ENCODE measurements around the gene AQP12B. TPM values are rescaled to one million over a fixed set of nuclear protein-coding genes. Genes with fewer than 3 reads are reported as not detected.

Gene AQP12B
- total and polyA plus RNA-seq, 4 donors: not detected

- Histone ChIP-seq H3K27ac (ENCODE audit: low read depth in 1 of 2, low read length in 2 of 2) (no peak overlapping the region), H3K4me1 (ENCODE audit: control insufficient read depth in 4 of 4, insufficient read depth in 4 of 4, low read length in 3 of 4) (no peaks in the 10 kb centered on the region), H3K9me3 (ENCODE audit: control insufficient read depth in 4 of 4, low read length in 3 of 4) (no peaks in the 10 kb centered on the region), H3K9ac (ENCODE audit: low read depth in 1 of 2, low read length in 2 of 2) (no peak overlapping the region), H3K4me3 (ENCODE audit: low read depth in 1 of 3, low read length in 3 of 3) (no peak overlapping the region), H3K36me3 (ENCODE audit: control insufficient read depth in 4 of 4, insufficient read depth in 3 of 4, low read depth in 1 of 4, low read length in 3 of 4) (no peaks in the 10 kb centered on the region), H3K27me3 (ENCODE audit: control insufficient read depth in 4 of 4, insufficient read depth in 4 of 4, low read length in 3 of 4) (no peaks in the 10 kb centered on the region)
- 89% methylated on average over 14 of the region's 14 CpGs for WGBS
- peak; percentile 14 for DNase-seq (ENCODE audit: low spot score)
- no peak for TF ChIP-seq EGR1 (IDR thresholded peaks at IDR 0.05; ENCODE audit: low read depth in 2 of 2)
- TF ChIP-seq ATF3 (IDR thresholded peaks at IDR 0.05): no peak
- TF ChIP-seq MAX (IDR thresholded peaks at IDR 0.05): no peak
- TF ChIP-seq FOXA2 (IDR thresholded peaks at IDR 0.05): no peak
- no peak for TF ChIP-seq CTCF (IDR thresholded peaks at IDR 0.05; ENCODE audit: low read depth, low read length, missing input control)
- TF ChIP-seq FOXA1 (IDR thresholded peaks at IDR 0.05): no peak
- TF ChIP-seq GABPA (IDR thresholded peaks at IDR 0.05 in 1 of 2, conservative IDR thresholded peaks at IDR 0.05 in 1 of 2): no peak
- TF ChIP-seq TAF1 (conservative IDR thresholded peaks at IDR 0.05): no peak
- no peak for TF ChIP-seq RXRA (IDR thresholded peaks at IDR 0.05)
- TF ChIP-seq HNF4A (conservative IDR thresholded peaks at IDR 0.05): no peak
- no peak for TF ChIP-seq JUND (IDR thresholded peaks at IDR 0.05)
- TF ChIP-seq HNF4G (IDR thresholded peaks at IDR 0.05): no peak
- no peak for TF ChIP-seq YY1 (IDR thresholded peaks at IDR 0.05)
- no peak for TF ChIP-seq RAD21 (IDR thresholded peaks at IDR 0.05)
- no peak for TF ChIP-seq REST (IDR thresholded peaks at IDR 0.05)
- TF ChIP-seq SP1 (IDR thresholded peaks at IDR 0.05): no peak
- no peak for TF ChIP-seq NR2F2 (IDR thresholded peaks at IDR 0.05)
- no peak for TF ChIP-seq ZBTB33 (IDR thresholded peaks at IDR 0.05)
These were observed 5.3 kb upstream of the AQP12B start for GRCh38 chr2:240687741-240688552.

All from liver (tissue), 9 donors.